ENCODE data around the gene CTNND2. TPM values are rescaled to one million over a fixed set of nuclear protein-coding genes. Genes with fewer than 3 reads are reported as not detected.

CTNND2 gene
- polyA plus RNA-seq, 1 of the 3 experiments (the other 2 are of a cell fraction): not detected

DNA sequence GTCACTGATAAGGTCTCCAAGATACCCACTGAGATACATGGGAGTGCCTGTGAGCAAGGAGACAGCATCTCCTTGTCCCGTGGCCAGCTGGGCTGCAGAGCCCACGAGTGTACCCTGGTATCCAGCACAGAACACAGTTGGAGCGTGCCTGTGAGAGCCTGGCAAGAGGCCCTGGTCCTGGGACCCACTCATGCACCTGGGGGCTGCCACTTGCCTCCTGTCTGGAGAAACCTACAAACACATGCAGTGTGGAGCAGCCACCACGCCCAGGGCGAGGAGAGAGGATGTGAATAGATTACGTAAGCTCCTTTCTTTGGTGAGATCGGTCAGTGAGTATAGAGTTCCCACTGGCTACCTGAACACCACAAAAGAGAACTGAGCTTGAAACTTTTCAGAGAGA is 88.3 kb downstream of the CTNND2 start:
- no peaks in the 10 kb centered on the region for H3K27me3 ChIP-seq (ENCODE audit: insufficient read depth)
- H2AFZ ChIP-seq (ENCODE audit: low read depth): no peak overlapping the region
- no peak overlapping the region for H3K9ac ChIP-seq
- no peaks in the 10 kb centered on the region for H3F3A ChIP-seq (replicated peaks; ENCODE audit: insufficient read depth)
- H3K4me2 ChIP-seq: no peak overlapping the region
- no peaks in the 10 kb centered on the region for H3K4me1 ChIP-seq (ENCODE audit: control insufficient read depth in 1 of 2, insufficient read depth in 2 of 2, low read depth in 1 of 2, low read length in 1 of 2)
- 6% methylated on average over 7 of the region's 7 CpGs for WGBS (ENCODE audit: low lambda C conversion rate)
- CTCF ChIA-PET: no interaction called here
- no peaks in the 10 kb centered on the region for H3K79me2 ChIP-seq (ENCODE audit: insufficient read depth)
- H3K9me2 ChIP-seq: no peaks in the 10 kb centered on the region
- no peak overlapping the region for H3K27ac ChIP-seq (ENCODE audit: low read depth in 2 of 2, low read length in 1 of 2)
- DNase-seq: no peak
- H3K9me3 ChIP-seq: no peaks in the 10 kb centered on the region
- no peak overlapping the region for H3K4me3 ChIP-seq (ENCODE audit: low read depth in 2 of 2, low read length in 1 of 2)
- no peaks in the 10 kb centered on the region for H3K36me3 ChIP-seq (replicated peaks in 1 of 2; ENCODE audit: control insufficient read depth in 1 of 2, insufficient read depth in 2 of 2, low read length in 1 of 2)
- H4K20me1 ChIP-seq (ENCODE audit: insufficient read depth): no peaks in the 10 kb centered on the region
- TF ChIP-seq FOXJ3 (CRISPR knock-in tag; IDR thresholded peaks at IDR 0.05) (no peak), GABPA (IDR thresholded peaks at IDR 0.05; ENCODE audit: low read depth) (no peak), FOSL2 (IDR thresholded peaks at IDR 0.05; ENCODE audit: borderline replicate concordance, low read depth) (no peak)
- TF ChIP-seq, protein P1, sequence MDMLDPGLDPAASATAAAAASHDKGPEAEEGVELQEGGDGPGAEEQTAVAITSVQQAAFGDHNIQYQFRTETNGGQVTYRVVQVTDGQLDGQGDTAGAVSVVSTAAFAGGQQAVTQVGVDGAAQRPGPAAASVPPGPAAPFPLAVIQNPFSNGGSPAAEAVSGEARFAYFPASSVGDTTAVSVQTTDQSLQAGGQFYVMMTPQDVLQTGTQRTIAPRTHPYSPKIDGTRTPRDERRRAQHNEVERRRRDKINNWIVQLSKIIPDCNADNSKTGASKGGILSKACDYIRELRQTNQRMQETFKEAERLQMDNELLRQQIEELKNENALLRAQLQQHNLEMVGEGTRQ (IDR thresholded peaks at IDR 0.05; ENCODE audit: borderline replicate concordance, low read depth, low read length): no peak
- TF ChIP-seq, protein P2, sequence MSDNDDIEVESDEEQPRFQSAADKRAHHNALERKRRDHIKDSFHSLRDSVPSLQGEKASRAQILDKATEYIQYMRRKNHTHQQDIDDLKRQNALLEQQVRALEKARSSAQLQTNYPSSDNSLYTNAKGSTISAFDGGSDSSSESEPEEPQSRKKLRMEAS (IDR thresholded peaks at IDR 0.05; ENCODE audit: low read depth): no peak
- POLR2A ChIA-PET: no interaction called here

DNA sequence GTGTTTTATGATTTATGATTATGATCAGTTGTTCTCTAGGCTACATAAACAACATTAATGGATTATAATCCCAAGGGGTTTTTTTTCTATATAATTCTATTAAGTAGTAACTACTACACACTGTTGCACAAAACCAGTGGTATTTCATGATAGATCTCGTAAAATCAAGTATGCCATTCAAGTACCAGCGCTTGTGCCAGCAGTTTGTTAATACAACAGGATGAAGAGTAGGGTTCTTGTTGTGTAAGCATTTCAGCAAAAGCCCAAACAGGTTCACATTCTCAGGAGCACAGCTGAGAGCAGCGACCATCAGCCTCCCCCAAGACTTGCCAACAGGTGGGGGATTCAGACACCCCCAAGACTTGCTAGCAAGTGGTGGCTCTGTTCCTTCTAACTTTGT is 88.8 kb downstream of the CTNND2 start:
- no peaks in the 10 kb centered on the region for H3K9me2 ChIP-seq
- H3K79me2 ChIP-seq (ENCODE audit: insufficient read depth): no peaks in the 10 kb centered on the region
- H3K27me3 ChIP-seq (ENCODE audit: insufficient read depth): no peaks in the 10 kb centered on the region
- H3F3A ChIP-seq (replicated peaks; ENCODE audit: insufficient read depth): no peaks in the 10 kb centered on the region
- no peaks in the 10 kb centered on the region for H4K20me1 ChIP-seq (ENCODE audit: insufficient read depth)
- H3K4me2 ChIP-seq: no peak overlapping the region
- WGBS (ENCODE audit: low lambda C conversion rate): 4% methylated on average over 3 of the region's 3 CpGs
- no peaks in the 10 kb centered on the region for H3K4me1 ChIP-seq (ENCODE audit: control insufficient read depth in 1 of 2, insufficient read depth in 2 of 2, low read depth in 1 of 2, low read length in 1 of 2)
- no peak overlapping the region for H3K9ac ChIP-seq
- H3K36me3 ChIP-seq (replicated peaks in 1 of 2; ENCODE audit: control insufficient read depth in 1 of 2, insufficient read depth in 2 of 2, low read length in 1 of 2): no peaks in the 10 kb centered on the region
- no peak for DNase-seq
- CTCF ChIA-PET: no interaction called here
- no peak overlapping the region for H3K27ac ChIP-seq (ENCODE audit: low read depth in 2 of 2, low read length in 1 of 2)
- POLR2A ChIA-PET: no interaction called here
- no peak overlapping the region for H3K4me3 ChIP-seq (ENCODE audit: low read depth in 2 of 2, low read length in 1 of 2)
- no peaks in the 10 kb centered on the region for H3K9me3 ChIP-seq
- H2AFZ ChIP-seq (ENCODE audit: low read depth): no peak overlapping the region
- TF ChIP-seq, protein P3, sequence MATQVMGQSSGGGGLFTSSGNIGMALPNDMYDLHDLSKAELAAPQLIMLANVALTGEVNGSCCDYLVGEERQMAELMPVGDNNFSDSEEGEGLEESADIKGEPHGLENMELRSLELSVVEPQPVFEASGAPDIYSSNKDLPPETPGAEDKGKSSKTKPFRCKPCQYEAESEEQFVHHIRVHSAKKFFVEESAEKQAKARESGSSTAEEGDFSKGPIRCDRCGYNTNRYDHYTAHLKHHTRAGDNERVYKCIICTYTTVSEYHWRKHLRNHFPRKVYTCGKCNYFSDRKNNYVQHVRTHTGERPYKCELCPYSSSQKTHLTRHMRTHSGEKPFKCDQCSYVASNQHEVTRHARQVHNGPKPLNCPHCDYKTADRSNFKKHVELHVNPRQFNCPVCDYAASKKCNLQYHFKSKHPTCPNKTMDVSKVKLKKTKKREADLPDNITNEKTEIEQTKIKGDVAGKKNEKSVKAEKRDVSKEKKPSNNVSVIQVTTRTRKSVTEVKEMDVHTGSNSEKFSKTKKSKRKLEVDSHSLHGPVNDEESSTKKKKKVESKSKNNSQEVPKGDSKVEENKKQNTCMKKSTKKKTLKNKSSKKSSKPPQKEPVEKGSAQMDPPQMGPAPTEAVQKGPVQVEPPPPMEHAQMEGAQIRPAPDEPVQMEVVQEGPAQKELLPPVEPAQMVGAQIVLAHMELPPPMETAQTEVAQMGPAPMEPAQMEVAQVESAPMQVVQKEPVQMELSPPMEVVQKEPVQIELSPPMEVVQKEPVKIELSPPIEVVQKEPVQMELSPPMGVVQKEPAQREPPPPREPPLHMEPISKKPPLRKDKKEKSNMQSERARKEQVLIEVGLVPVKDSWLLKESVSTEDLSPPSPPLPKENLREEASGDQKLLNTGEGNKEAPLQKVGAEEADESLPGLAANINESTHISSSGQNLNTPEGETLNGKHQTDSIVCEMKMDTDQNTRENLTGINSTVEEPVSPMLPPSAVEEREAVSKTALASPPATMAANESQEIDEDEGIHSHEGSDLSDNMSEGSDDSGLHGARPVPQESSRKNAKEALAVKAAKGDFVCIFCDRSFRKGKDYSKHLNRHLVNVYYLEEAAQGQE (IDR thresholded peaks at IDR 0.05; ENCODE audit: low read depth, low read length): no peak
- TF ChIP-seq, protein P4, sequence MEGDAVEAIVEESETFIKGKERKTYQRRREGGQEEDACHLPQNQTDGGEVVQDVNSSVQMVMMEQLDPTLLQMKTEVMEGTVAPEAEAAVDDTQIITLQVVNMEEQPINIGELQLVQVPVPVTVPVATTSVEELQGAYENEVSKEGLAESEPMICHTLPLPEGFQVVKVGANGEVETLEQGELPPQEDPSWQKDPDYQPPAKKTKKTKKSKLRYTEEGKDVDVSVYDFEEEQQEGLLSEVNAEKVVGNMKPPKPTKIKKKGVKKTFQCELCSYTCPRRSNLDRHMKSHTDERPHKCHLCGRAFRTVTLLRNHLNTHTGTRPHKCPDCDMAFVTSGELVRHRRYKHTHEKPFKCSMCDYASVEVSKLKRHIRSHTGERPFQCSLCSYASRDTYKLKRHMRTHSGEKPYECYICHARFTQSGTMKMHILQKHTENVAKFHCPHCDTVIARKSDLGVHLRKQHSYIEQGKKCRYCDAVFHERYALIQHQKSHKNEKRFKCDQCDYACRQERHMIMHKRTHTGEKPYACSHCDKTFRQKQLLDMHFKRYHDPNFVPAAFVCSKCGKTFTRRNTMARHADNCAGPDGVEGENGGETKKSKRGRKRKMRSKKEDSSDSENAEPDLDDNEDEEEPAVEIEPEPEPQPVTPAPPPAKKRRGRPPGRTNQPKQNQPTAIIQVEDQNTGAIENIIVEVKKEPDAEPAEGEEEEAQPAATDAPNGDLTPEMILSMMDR (IDR thresholded peaks at IDR 0.05): no peak
- TF ChIP-seq, protein P5, sequence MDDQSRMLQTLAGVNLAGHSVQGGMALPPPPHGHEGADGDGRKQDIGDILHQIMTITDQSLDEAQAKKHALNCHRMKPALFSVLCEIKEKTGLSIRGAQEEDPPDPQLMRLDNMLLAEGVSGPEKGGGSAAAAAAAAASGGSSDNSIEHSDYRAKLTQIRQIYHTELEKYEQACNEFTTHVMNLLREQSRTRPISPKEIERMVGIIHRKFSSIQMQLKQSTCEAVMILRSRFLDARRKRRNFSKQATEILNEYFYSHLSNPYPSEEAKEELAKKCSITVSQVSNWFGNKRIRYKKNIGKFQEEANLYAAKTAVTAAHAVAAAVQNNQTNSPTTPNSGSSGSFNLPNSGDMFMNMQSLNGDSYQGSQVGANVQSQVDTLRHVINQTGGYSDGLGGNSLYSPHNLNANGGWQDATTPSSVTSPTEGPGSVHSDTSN (IDR thresholded peaks at IDR 0.05): no peak
- TF ChIP-seq RCOR1 (IDR thresholded peaks at IDR 0.05; ENCODE audit: low read length) (no peak), ELF1 (IDR thresholded peaks at IDR 0.05) (no peak), SIN3A (IDR thresholded peaks at IDR 0.05; ENCODE audit: borderline replicate concordance, low read depth, low read length) (no peak), FOXJ3 (CRISPR knock-in tag; IDR thresholded peaks at IDR 0.05) (no peak), GABPA (IDR thresholded peaks at IDR 0.05; ENCODE audit: low read depth) (no peak), FOXM1 (IDR thresholded peaks at IDR 0.05; ENCODE audit: low read depth) (no peak), FOSL2 (IDR thresholded peaks at IDR 0.05; ENCODE audit: borderline replicate concordance, low read depth) (no peak), NRF1 (IDR thresholded peaks at IDR 0.05; ENCODE audit: low read depth, low read length) (no peak)
- TF ChIP-seq, protein P6, sequence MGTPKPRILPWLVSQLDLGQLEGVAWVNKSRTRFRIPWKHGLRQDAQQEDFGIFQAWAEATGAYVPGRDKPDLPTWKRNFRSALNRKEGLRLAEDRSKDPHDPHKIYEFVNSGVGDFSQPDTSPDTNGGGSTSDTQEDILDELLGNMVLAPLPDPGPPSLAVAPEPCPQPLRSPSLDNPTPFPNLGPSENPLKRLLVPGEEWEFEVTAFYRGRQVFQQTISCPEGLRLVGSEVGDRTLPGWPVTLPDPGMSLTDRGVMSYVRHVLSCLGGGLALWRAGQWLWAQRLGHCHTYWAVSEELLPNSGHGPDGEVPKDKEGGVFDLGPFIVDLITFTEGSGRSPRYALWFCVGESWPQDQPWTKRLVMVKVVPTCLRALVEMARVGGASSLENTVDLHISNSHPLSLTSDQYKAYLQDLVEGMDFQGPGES (IDR thresholded peaks at IDR 0.05; ENCODE audit: low read depth, low read length): no peak
- TF ChIP-seq, protein P2 (IDR thresholded peaks at IDR 0.05; ENCODE audit: low read depth): no peak
- TF ChIP-seq, protein P7, sequence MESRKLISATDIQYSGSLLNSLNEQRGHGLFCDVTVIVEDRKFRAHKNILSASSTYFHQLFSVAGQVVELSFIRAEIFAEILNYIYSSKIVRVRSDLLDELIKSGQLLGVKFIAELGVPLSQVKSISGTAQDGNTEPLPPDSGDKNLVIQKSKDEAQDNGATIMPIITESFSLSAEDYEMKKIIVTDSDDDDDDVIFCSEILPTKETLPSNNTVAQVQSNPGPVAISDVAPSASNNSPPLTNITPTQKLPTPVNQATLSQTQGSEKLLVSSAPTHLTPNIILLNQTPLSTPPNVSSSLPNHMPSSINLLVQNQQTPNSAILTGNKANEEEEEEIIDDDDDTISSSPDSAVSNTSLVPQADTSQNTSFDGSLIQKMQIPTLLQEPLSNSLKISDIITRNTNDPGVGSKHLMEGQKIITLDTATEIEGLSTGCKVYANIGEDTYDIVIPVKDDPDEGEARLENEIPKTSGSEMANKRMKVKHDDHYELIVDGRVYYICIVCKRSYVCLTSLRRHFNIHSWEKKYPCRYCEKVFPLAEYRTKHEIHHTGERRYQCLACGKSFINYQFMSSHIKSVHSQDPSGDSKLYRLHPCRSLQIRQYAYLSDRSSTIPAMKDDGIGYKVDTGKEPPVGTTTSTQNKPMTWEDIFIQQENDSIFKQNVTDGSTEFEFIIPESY (IDR thresholded peaks at IDR 0.05; ENCODE audit: borderline replicate concordance, low read depth): no peak

Data from SK-N-SH (cell line).